HepG2 (cell line): Measurements from ENCODE around the gene SLC29A2. TPM values are rescaled to one million over a fixed set of nuclear protein-coding genes. Genes with fewer than 3 reads are reported as not detected.
A peak's percentile ranks its signal among the peaks of the same experiment; 100 is the strongest.

Experiments used
- AGO1 ChIP-seq: fragments of 200-400 bp; formaldehyde crosslinking; IDR thresholded peaks from 2 replicates; pipeline ENCODE4 v1.6.1; 2017; ENCODE audit warnings: mild to moderate bottlenecking, low read depth, low read length, moderate library complexity; ENCODE audit not compliant: poor library complexity, severe bottlenecking
- CBX2 ChIP-seq, 2 experiments: fragments of 200-600 bp in 1 of 2; sonication (generic); formaldehyde crosslinking in 1 of 2; IDR thresholded peaks; 2 replicates each; pipeline versions ENCODE4 v1.7.0 to v1.8.1; 2018 to 2022; ENCODE audit warnings: low read depth in 2 of 2, low read length in 1 of 2, mild to moderate bottlenecking in 1 of 2, missing genetic modification reagents in 1 of 2
- CHCHD3 ChIP-seq: sonication (generic); formaldehyde crosslinking; IDR thresholded peaks from 2 replicates; pipeline ENCODE4 v1.8.0; 2022; ENCODE audit warnings: mild to moderate bottlenecking, missing genetic modification reagents, moderate library complexity
- CREB1 ChIP-seq, 2 experiments: fragments of 450-650 bp in 1 of 2; IDR thresholded peaks; 2 replicates each; pipeline ENCODE4 v1.6.1; 2016 to 2017; ENCODE audit warnings: control low read depth in 1 of 2, mild to moderate bottlenecking in 1 of 2, missing compliant biosample characterization in 1 of 2, missing genetic modification characterization in 1 of 2
- E2F2 ChIP-seq: sonication (generic); formaldehyde crosslinking; IDR thresholded peaks from 2 replicates; pipeline ENCODE4 v1.4.0; 2020; ENCODE audit warnings: missing genetic modification reagents, borderline replicate concordance
- GMEB1 ChIP-seq: sonication (generic); formaldehyde crosslinking; IDR thresholded peaks from 2 replicates; pipeline ENCODE4 v1.5.1; 2020; ENCODE audit warnings: missing genetic modification reagents, mild to moderate bottlenecking, borderline replicate concordance
- HBP1 ChIP-seq: IDR thresholded peaks from 2 replicates; pipeline ENCODE4 v1.6.1; 2016; ENCODE audit warnings: low read depth, control low read depth
- KDM5A ChIP-seq: fragments of 200-600 bp; sonication (generic); IDR thresholded peaks from 2 replicates; pipeline ENCODE4 v1.7.0; 2018; ENCODE audit warnings: antibody characterized with exemption, mild to moderate bottlenecking, low read length, borderline replicate concordance
- NR1H2 ChIP-seq: sonication (generic); formaldehyde crosslinking; IDR thresholded peaks from 2 replicates; pipeline ENCODE4 v1.8.1; 2022; ENCODE audit warnings: low read depth, missing genetic modification reagents, borderline replicate concordance
- NRL ChIP-seq: sonication (generic); formaldehyde crosslinking; IDR thresholded peaks from 2 replicates; pipeline ENCODE4 v1.5.0; 2020; ENCODE audit warnings: missing genetic modification reagents, mild to moderate bottlenecking, moderate library complexity, borderline replicate concordance
- THAP11 ChIP-seq: IDR thresholded peaks from 2 replicates; pipeline ENCODE4 v1.6.1; 2016; ENCODE audit warnings: missing biosample characterization, missing genetic modification reagents
- ZBTB43 ChIP-seq: sonication (generic); formaldehyde crosslinking; conservative IDR thresholded peaks from 2 replicates; pipeline ENCODE4 v1.4.0; 2020; ENCODE audit warnings: missing genetic modification reagents
- ZFAT ChIP-seq: sonication (generic); formaldehyde crosslinking; conservative IDR thresholded peaks from 2 replicates; pipeline ENCODE4 v1.8.1; 2023; ENCODE audit warnings: missing genetic modification reagents, inconsistent platforms
- ZFP1 ChIP-seq: IDR thresholded peaks from 2 replicates; pipeline ENCODE4 v1.6.1; 2016
- ZNF510 ChIP-seq: sonication (generic); formaldehyde crosslinking; IDR thresholded peaks from 2 replicates; pipeline ENCODE4 v1.4.0; 2020; ENCODE audit warnings: low read depth, mild to moderate bottlenecking, missing genetic modification reagents
- ZNF547 ChIP-seq: sonication (generic); formaldehyde crosslinking; IDR thresholded peaks from 2 replicates; pipeline ENCODE4 v1.5.1; 2020; ENCODE audit warnings: mild to moderate bottlenecking, missing genetic modification reagents
- ZNF670 ChIP-seq: sonication (generic); formaldehyde crosslinking; IDR thresholded peaks from 2 replicates; pipeline ENCODE4 v1.8.0; 2022; ENCODE audit warnings: mild to moderate bottlenecking, missing genetic modification reagents, borderline replicate concordance
- ZNF740 ChIP-seq: sonication (generic); formaldehyde crosslinking; IDR thresholded peaks from 2 replicates; pipeline ENCODE4 v1.4.0; 2020; ENCODE audit warnings: missing genetic modification reagents
- polyA plus RNA-seq, 8 experiments: library from polyadenylated mRNA; depleted of rRNA in 3 of 8; stranded (reverse) in 7 of 8; unstranded in 1 of 8; fragments of >200 nt; fragmentation: Illumina TruSeq in 4 of 8; extraction: Trizol in 4 of 8; gene quantifications; 2 replicates each; pipeline versions ENCODE4 v1.2.1 to v1.2.3, GENCODE V29; 2011 to 2016; ENCODE audit warnings: low read depth in 4 of 8, missing spikeins in 1 of 8, mixed read lengths in 1 of 8; ENCODE audit not compliant: insufficient read depth in 1 of 8
- total RNA-seq, 5 experiments: library from RNA; depleted of rRNA; stranded (reverse); fragments of >200 nt; fragmentation: Illumina TruSeq; extraction: Trizol; gene quantifications; 2 replicates each; pipeline ENCODE4 v1.2.3, GENCODE V29; 2016; ENCODE audit warnings: low read depth in 1 of 5
- TF ChIP-seq, protein P1 (sequence below): sonication (generic); formaldehyde crosslinking; IDR thresholded peaks from 2 replicates; pipeline ENCODE4 v1.4.0; 2020; ENCODE audit warnings: missing genetic modification reagents

Gene SLC29A2
- total and polyA plus RNA-seq, 2 of the 13 experiments (the other 11 are each of a cell fraction or from before 2014, with no cell fraction given) = 0.63 to 0.66 TPM

- TF ChIP-seq ZBTB43 (CRISPR knock-in tag) (peak; percentile 84), THAP11 (CRISPR knock-in tag) (peak; percentile 65; the same call in 1 of the 2 replicates), HBP1 (peak; percentile 93), AGO1 (no peak), GMEB1 (CRISPR knock-in tag) (no peak), ZNF740 (CRISPR knock-in tag) (no peak), NR1H2 (CRISPR knock-in tag) (no peak), ZNF670 (no peak), ZFAT (peak; percentile 88), CREB1 (IDR thresholded peaks at IDR 0.05) (no peak), CREB1 (CRISPR knock-in tag; IDR thresholded peaks at IDR 0.05) (no peak), KDM5A (no peak), ZNF510 (CRISPR knock-in tag) (no peak), ZNF547 (CRISPR knock-in tag) (no peak), CHCHD3 (CRISPR knock-in tag) (no peak), NRL (CRISPR knock-in tag) (0 out of 2 replicates have a peak, but pooled peaks have one; percentile 50), CBX2 (IDR thresholded peaks at IDR 0.05; ENCODE audit: low read depth, low read length) (no peak), CBX2 (CRISPR knock-in tag; IDR thresholded peaks at IDR 0.05; ENCODE audit: low read depth) (no peak), ZFP1 (CRISPR knock-in tag) (no peak), E2F2 (CRISPR knock-in tag) (no peak)
- TF ChIP-seq, protein P1, sequence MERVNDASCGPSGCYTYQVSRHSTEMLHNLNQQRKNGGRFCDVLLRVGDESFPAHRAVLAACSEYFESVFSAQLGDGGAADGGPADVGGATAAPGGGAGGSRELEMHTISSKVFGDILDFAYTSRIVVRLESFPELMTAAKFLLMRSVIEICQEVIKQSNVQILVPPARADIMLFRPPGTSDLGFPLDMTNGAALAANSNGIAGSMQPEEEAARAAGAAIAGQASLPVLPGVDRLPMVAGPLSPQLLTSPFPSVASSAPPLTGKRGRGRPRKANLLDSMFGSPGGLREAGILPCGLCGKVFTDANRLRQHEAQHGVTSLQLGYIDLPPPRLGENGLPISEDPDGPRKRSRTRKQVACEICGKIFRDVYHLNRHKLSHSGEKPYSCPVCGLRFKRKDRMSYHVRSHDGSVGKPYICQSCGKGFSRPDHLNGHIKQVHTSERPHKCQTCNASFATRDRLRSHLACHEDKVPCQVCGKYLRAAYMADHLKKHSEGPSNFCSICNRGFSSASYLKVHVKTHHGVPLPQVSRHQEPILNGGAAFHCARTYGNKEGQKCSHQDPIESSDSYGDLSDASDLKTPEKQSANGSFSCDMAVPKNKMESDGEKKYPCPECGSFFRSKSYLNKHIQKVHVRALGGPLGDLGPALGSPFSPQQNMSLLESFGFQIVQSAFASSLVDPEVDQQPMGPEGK = 0 out of 2 replicates have a peak, but pooled peaks have one; percentile 34
Observed at GRCh38 chr11:66418168-66418985, 46.8 kb upstream of the SLC29A2 start (continued).
